GM18519 (cell line): Measurements from ENCODE around the gene ATP7B.

ENCODE experiments used
- ATAC-seq: cut with Tn5 transposase; IDR thresholded peaks from one replicate; pipeline ENCODE4 v1.9.1; 2021; ENCODE audit warnings: mild to moderate bottlenecking, moderate library complexity; ENCODE audit not compliant: unreplicated experiment, low FRiP score

The ATP7B gene

DNA sequence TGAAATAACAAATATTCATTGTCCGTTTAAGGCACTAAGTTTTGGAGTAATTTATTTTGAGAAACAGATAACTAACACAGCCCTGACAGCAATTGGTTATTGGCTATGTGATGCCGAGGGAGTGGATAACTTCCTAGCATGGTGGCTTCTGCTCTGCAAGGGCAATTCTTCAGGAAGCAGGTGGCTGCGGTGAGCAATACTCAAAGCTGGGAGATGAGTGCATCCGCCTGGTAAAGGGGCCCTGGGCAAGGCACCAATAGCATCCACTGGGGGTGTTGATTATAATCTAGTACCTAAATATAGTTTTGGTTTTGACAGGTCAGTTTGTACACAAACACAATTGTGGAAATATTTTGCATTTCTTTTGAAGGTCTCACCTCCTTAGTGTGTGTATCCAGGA, 108.5 kb downstream of the ATP7B start:
- no peak for ATAC-seq

DNA sequence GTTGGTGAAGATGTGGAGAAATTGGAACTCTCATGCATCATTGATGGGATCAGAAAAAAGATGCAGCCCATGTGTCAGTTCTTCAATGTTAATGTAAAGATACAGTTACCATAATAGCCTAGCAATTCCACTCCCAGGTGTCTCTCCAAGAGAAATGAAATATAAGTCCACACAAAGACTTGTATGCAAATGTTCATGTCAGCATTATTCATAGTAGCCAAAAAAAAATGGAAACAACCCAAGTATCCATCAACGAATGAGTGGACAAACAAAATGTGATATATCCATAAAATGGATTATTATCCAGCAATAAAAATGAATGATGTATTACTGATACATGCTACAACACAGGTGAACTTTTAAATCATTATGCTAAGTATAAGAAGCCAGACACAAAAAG, 110.8 kb downstream of the ATP7B start:
- ATAC-seq: no peak

DNA sequence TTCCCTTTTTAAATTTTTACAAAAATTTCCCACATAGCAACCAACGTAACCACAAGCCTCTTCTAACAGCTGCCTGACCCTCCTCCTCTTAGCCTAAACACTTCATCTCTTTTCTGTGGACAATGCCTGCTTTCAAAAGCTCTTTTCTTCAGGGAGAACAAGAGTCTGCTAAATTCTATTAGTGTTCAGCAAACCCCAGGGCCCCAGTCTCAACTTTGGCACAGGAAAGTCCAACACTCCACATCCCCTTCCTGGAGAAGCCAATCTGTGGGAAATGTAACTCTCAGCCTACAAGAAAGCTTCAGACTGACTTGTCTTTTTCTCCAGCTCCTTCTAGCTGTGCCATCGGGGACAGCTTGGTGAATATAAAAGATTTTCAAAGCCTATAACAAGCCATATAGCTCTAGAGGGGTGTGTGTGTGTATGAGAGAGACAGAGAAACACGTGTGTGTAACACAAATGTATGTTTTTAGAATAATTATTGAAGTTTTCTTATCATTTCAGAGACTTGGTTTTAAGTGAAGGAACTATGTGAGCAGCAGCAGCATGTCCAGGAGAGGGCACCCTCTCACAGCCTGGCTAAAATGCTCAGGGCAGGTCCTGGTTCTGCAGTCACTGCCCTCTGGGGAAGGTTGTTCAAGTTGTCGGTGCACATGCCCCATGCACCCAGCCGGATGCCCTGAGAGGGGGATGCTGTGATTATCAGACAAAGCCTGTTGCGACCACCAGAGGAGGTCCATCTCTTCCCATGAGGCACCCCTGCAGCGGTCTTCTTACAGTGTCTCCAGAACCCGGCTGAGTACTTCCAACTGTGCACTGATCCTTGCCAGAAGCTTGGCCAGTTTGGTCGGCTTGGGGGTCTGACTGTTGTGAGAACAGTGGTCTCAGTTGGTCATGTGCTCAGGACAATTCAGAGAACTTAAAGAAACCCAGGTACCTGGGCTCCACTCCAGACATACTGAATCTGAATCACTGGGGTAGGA, 115.1 kb downstream of the ATP7B start:
- no peak for ATAC-seq

DNA sequence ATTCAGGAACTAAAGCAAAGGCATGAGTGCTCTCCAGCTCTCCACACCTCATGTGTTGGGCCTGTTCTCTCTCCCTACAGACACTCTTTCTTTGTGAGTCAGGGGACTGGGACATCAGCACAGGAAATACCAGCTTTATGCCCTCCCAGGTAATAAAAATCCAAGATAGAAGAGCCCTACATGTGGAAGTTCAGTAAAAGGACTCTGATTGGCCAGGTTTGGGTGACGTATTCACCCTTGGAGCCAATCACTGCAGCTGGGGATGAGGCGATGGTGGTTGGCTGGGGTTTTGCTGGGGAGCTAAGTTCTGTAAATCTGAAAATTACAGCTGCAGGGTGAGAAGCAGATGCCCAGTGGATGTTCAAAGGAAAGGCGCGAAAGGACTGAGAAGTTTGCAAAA, 117.0 kb downstream of the ATP7B start:
- no peak for ATAC-seq

DNA sequence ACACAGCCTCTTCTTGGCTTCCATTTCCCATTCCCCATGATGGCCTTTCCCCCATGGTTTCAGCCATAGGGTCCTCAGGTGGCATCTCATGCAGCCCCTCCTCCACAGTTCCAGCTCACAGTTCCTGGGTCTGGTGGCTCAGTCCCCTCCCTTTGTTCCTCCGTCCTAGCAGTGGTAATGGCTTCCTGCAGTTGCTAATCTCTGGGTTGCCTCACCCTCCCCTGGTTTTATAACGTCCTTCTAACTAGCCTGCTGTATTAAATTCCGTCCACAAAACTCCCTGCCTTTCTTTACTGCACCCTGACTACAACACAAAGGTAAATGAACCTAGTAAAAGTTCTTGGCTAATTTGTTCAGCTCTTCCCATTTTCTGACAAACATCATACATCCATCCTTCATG, 118.6 kb downstream of the ATP7B start:
- no peak for ATAC-seq

DNA sequence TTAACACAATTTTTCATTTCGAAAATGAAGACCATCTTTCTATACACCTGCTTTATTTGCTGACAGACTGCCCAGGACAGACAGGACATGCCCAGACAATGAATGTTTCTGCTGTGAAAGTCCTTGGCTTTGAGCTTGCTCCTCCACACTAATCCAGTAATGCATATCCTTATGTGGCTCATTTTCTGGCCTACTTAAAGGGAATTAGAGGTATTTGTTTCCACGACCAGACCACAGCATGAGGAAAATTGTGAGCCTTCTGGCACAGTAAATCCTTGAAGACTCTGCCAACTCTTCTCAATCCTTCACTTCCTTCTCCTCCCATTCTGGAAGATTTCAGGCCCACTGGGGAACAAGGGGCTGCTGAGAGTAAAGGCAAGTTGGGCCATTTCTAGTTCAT, 123.8 kb downstream of the ATP7B start:
- ATAC-seq: no peak

DNA sequence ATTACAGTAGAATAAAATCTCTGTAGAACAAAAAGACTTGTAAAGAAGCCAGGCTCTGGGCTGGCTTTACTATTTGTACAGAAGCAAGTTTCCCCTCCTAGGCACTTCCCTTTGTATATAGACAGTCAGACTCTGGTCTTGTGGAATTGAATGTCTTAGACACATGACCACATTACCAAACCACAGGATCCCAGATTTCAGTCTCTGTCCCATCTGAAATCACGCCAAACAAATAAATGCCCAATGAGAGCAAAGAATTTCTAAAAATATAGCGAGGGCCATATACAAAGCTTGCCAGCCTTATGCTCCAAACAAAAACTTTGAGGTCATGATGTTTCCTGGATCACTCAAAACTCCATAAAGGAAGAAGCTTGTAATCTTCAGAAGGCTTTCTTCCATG, 125.6 kb downstream of the ATP7B start:
- ATAC-seq: no peak

DNA sequence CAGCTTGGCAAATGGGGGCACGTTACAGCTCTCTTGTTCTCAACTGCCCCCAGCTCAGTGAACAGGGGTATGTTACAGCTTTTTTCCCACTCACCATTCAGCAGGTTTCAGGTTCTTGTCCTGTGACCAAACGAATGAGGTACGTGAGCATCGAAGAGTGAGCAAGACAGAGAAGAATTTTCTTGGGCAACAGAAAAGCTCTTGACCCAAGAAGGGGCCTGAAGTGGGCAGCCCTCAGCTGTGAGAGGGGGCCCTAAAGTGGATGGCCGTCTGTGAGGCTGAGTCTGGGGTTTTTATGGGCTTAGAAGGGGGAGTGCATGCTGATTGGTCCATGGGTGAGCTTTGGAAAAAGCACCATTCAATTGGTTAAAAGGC, 128.0 kb downstream of the ATP7B start:
- ATAC-seq: no peak
